ENCODE measurements around the gene HORMAD1. TPM values are rescaled to one million over a fixed set of nuclear protein-coding genes. Genes with fewer than 3 reads are reported as not detected.

HORMAD1 gene
- total and polyA plus RNA-seq, 11 donors, result 0.25 to 0.45 TPM; not detected in 9

DNA sequence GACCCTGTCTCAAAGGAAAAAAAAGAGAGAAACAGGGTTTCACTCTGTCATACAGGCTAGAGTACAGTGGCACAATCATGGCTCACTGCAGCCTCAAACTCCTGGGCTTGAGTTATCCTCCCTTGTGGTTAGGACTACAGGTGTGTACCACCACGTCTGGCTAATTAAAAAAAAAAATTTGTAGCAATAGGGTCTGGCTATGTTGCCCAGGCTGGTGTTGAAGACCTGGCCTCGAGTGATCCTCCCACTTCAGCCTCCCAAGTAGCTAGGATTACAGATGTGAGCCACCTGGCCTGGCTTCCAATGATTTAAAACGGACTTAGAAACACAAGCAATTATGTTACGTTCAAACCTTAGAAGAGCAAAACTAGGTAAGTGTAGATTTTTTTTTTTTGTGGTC lies 45.8 kb downstream of the HORMAD1 start:
- no peak overlapping the region for H3K27ac ChIP-seq
- H3K4me1 ChIP-seq, result no peaks in the 10 kb centered on the region
- H3K36me3 ChIP-seq, result peaks cover 0 to 33% (median 19%) of the 10 kb centered on the region in 9 donors
- H3K9me3 ChIP-seq, result no peaks in the 10 kb centered on the region
- H3K4me3 ChIP-seq, result no peak overlapping the region
- WGBS, 4 donors, result 95 to 100% (median 97%) methylated on average over 4 of the region's 4 CpGs
- intact Hi-C loops (cut with DNase I), result no loop called here
- H3K27me3 ChIP-seq, result no peaks in the 10 kb centered on the region
- DNase-seq (no peak), ATAC-seq (no peak)
- TF ChIP-seq CTCF (IDR thresholded peaks at IDR 0.05) (no peak), POLR2A (IDR thresholded peaks at IDR 0.05) (no peak)

DNA sequence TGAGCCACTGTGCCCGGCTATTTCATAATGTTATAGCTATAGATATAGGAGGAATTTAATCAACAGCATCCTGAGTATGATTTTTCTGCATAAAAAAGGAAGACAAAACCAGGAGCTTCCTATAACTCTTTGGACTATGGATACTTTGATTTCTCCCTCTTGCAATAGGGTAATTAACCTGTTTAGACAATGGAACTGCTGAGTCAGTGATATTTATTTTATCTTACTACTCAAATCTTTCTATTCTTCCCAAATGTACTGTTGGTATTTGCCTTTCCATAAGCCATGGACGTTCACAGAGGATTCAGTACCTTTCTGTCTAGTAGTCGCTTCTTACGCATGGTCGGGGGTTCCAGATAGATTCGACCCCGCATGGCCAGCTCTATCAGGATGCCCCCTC lies 57.4 kb downstream of the HORMAD1 start:
- Histone ChIP-seq H3K4me3 (no peak overlapping the region), H3K27me3 (no peaks in the 10 kb centered on the region), H3K27ac (no peak overlapping the region), H3K4me1 (no peaks in the 10 kb centered on the region), H3K9me3 (no peaks in the 10 kb centered on the region), H3K36me3 (peaks cover 0 to 76% (median 49%) of the 10 kb centered on the region in 9 donors)
- 89 to 97% (median 94%) methylated on average over 7 of the region's 7 CpGs for WGBS, 4 donors
- no peak for ATAC-seq
- TF ChIP-seq CTCF (IDR thresholded peaks at IDR 0.05) (no peak), POLR2A (IDR thresholded peaks at IDR 0.05) (no peak)
- no peak for DNase-seq
- intact Hi-C loops (cut with DNase I), result no loop called here

GRCh38 chr1:150662811-150663210 lies 57.9 kb downstream of the HORMAD1 start:
- Histone ChIP-seq H3K4me1 (no peaks in the 10 kb centered on the region), H3K36me3 (peaks cover 0 to 81% (median 54%) of the 10 kb centered on the region in 9 donors), H3K9me3 (no peaks in the 10 kb centered on the region), H3K4me3 (no peak overlapping the region), H3K27ac (no peak overlapping the region), H3K27me3 (no peaks in the 10 kb centered on the region)
- intact Hi-C loops (cut with DNase I), result no loop called here
- DNase-seq (no peak), ATAC-seq (no peak)
- TF ChIP-seq CTCF (IDR thresholded peaks at IDR 0.05), result no peak
- no peak for TF ChIP-seq POLR2A (IDR thresholded peaks at IDR 0.05)
- WGBS, 4 donors, result 96 to 99% (median 98%) methylated on average over 9 of the region's 9 CpGs

GRCh38 chr1:150661156-150661555 lies 59.5 kb downstream of the HORMAD1 start:
- Histone ChIP-seq H3K27ac (no peak overlapping the region), H3K27me3 (no peaks in the 10 kb centered on the region), H3K9me3 (no peaks in the 10 kb centered on the region), H3K36me3 (peaks cover 0 to 91% (median 67%) of the 10 kb centered on the region in 9 donors), H3K4me1 (no peaks in the 10 kb centered on the region), H3K4me3 (no peak overlapping the region)
- no peak for TF ChIP-seq POLR2A (IDR thresholded peaks at IDR 0.05)
- TF ChIP-seq CTCF (IDR thresholded peaks at IDR 0.05), result no peak
- 94 to 96% (median 96%) methylated on average over 5 of the region's 5 CpGs for WGBS, 4 donors
- intact Hi-C loops (cut with DNase I), result no loop called here
- ATAC-seq, result no peak
- DNase-seq, result no peak

Data from heart left ventricle (tissue), 16 donors.